ENCODE data around the gene SUGCT.

SUGCT gene

GRCh38 chr7:40833191-40833887 is 698.5 kb downstream of the SUGCT start:
- DNase-seq (ENCODE audit: low read depth) = no peak

DNA sequence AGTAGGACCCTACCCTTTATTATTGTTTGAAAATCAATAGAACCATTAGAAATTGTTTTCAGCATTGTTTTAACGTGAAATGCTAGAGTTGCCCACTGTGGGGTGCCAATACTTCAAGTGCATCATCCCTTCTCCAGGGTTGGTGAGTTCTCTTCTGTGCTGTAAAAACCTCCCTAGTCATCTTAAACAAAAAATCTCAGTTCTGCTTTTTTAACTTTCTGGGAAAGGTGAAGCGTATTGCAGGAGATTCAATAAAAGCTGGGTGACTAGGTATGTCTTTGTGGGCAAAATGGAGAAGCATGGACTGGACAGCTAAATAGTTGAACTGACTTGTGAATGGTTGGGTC is 699.1 kb downstream of the SUGCT start:
- no peak for DNase-seq (ENCODE audit: low read depth)

DNA sequence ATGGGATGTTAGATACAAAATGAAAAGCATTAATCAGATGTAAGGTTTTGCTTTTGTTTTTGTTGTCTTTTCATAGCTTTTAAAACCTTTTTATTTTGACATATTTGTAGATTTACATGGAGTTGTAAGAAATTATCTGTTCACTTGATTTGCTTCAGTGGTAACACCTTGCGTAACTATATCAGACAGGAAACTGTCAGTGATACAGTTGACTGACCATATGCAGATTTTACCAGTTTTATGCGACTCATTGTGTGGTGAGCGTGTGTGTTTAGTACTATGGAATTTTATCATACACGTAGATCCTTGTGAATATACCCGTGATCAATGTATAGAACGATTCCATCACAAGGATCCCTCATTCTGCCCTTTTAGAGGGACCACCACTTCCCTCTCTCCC is 701.4 kb downstream of the SUGCT start:
- no peak for DNase-seq (ENCODE audit: low read depth)

GRCh38 chr7:40839881-40840280 is 705.1 kb downstream of the SUGCT start:
- no peak for DNase-seq (ENCODE audit: low read depth)

DNA sequence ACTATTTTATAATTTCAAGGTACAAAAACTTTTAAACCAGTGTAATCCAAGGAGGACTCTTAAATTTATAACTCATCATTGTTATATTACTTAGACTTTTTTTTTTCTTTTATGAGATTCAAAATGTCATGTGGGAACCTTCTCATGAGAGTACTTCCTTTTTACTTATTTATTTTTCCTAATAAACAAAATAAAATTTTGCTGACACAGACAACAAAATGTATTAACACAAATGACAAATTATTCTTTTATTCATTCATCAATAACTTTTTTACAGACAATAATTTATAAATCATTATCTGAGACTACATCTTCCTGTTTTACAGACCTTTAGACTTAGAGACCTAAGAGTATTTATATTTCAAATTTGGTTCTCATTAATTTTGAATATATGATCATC is 706.2 kb downstream of the SUGCT start:
- DNase-seq (ENCODE audit: low read depth) = no peak

- DNase-seq (ENCODE audit: low read depth) = no peak
Measured at GRCh38 chr7:40842641-40843040, 707.8 kb downstream of the SUGCT start.

DNA sequence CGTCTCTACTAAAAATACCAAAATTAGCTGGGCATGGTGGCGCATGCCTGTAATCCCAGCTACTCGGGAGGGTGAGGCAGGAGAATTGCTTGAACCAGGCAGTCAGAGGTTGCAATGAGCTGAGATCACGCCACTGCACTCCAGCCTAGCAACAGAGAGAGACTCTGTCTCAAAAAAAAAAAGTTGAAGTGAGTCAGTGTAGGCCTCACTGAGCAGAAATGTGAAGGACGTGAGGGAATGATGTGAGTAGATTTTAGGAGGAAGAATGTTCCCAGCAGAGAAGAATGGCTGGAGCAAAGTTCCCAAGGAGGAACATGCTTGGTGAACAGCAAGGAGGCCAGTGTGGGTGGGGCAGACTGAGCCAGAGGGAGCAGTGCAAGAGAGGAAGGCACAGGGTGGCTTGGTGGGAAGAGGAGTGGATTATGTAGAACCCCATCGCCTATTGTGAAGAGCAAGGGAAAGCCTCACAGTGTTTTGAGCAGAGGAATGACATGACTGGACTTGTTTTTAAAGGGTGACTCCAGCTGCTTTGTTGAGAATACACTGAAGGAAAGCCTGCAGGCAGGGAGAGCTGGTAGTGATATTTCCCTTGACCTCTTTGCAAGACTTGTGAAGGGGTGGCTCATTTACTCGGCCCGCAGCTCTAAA is 708.7 kb downstream of the SUGCT start:
- no peak for DNase-seq (ENCODE audit: low read depth)

DNA sequence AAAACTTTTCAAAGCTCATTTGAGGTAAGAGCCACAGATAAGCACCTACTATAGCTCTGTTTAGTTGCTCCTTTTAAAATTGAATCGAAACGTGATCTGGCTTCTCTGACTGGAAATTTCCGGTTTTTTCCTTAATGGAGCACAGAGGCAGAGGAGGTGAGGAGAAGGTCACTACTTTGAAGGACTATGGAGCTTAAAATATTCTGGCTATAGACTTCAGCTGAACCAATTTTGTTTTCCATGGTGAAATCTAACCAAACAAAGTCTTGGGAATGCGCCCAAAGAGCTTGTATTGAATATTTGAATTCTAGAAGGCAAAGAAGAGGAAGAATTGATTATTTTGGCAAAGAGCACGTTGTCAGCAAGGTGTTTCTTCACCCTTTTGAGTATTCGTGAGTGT is 711.1 kb downstream of the SUGCT start:
- DNase-seq (ENCODE audit: low read depth) = no peak

GRCh38 chr7:40847921-40848320 is 713.1 kb downstream of the SUGCT start:
- no peak for DNase-seq (ENCODE audit: low read depth)

DNA sequence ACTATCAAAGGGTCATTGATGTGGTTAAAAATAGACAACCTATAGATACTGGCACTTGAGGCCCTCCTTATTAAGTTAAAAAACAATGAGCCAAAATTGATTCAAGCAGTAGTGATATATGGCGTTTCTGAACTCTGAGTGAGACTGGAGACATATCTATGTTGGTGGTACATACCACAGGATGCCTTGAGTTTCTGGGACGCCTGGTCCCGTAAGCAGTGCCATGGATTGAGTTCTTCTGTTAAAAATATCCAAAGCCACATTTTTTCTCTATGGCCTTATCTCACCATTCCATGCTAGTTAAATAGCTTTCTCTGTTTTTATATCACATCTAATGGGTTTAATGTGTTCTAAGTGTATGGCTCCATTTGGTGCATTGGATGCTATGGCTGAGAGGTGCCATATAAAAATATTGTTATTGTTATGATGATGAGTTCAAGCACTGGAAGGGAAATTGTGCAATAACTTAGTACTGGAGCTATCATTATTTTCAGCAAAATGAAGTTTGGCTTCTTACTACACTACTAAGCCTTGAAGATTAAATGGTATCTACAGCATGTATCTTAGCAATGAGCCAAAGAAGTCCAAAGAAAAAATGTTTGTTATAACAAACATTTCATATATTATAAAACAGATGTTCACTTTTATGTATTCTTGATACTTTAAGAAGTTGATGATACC is 713.9 kb downstream of the SUGCT start:
- DNase-seq (ENCODE audit: low read depth) = no peak

DNA sequence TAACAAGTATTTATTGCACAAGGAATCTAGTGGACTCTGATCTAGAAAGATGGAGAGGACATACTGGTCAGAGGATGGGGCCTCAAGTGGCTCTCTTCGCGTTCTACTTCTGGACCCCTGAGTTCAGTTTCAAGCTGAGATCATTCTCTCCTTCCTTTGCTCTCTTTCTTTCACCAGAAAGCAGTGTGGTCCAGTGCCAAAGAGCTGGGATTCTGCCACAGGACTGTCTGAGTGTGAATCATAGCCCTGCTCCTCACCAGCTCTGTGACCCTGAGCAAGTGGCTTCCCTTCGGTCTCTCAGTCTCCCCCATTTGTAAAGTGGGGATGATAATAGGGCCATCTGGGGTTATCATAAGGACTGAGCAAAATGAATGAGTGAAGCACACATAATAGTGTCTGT is 715.2 kb downstream of the SUGCT start:
- DNase-seq (ENCODE audit: low read depth) = no peak

DNA sequence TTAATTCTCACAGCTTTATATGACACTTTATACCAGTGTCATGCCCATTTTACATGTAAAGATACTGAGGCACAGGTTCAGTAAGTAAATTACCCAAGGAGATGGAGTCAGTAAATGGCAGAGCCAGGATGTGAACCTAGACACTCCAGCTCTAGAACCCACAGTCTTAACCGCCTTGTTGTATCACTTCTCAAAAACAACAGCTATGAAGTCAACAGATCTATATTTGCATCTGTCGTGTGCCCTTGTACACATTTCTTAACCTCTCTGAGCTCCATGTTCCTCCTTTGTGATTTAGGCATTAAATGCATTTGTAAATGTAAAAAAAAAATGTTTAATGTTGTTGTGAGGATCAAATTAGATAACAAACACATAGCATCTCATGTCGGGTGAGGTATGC is 716.2 kb downstream of the SUGCT start:
- DNase-seq (ENCODE audit: low read depth) = no peak

GRCh38 chr7:40859076-40859475 is 724.3 kb downstream of the SUGCT start:
- DNase-seq (ENCODE audit: low read depth) = no peak

DNA sequence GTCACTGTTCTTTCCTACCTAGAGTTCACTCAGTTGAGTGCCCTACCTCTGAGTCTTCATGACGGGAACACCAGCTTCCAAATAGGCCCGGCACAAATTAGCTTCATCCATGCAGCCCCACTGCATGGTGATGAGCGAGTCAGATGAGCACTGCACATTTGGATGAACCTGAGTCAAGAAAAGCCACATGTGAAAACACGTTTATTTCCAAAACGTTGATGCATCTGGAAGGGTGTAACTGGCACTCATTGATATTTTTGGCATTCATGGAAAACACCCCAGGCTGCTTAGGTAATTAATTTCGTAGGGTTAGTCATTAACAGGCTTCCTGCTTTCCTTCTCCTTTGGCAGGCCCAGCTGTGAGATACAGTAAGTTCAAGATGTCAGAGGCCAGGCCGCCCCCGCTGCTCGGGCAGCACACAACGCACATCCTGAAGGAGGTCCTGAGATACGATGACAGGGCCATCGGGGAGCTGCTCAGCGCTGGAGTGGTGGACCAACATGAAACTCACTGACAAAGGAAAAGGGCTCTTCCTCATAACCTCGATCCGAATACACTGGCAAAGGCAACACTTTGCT is 725.2 kb downstream of the SUGCT start:
- no peak for DNase-seq (ENCODE audit: low read depth)

GRCh38 chr7:40865441-40866233 is 730.8 kb downstream of the SUGCT start:
- DNase-seq (ENCODE audit: low read depth) = no peak

DNA sequence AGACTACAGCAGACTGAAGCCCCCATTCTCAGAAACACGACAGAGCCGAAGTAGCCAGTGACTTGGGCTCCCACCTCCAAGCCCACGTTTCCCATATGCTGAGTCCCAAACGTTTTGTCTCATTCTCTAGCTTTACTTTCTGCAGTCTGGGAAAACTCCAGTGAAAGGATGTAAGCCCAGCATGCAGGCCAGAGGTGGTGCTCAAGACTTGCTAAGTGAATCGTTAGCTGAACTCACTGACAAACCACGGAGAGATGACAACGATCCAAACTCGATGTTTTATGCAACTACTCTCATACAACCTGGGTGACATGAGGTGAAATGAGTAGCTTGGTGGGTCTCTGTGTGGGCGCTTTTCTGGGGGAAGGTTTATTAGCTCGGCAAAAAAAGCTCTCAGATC is 731.8 kb downstream of the SUGCT start:
- no peak for DNase-seq (ENCODE audit: low read depth)

DNA sequence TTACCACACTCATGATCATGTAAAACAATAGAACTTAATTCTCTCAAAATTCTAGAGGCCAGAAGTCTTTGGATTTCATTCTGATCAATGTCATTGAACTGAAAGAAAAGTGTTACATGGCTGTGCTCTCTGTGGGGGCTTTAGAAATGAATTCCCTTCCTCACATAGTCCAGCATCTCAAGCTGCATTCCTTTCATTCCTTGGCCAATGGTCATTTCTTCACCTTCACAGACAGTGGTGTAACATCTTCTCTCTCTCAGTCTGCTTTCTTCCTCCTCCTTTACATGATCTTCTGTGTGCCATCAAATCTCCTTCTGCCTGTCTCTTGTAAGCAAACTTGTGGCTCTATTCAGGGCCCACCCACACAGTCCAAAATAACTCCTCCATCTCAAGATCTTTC is 735.3 kb downstream of the SUGCT start:
- no peak for DNase-seq (ENCODE audit: low read depth)

DNA sequence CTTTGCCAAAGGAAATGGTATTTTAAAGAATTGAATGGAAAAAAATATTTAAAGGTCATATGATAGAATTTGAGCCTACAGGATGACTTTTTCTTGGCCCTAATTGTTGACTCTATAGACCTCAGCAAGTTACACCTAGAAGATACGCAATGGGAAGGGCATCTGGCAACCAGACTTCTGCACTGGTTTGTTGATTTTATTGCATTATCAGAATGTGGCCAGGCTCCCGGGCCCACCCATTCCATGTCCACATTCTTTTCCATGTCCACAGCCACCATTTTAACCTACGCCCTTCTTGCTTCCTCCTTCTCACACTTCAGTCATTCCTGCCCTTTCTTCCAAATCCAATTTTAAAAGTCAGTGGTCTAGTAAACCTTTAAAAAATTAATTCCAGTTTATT is 738.4 kb downstream of the SUGCT start:
- DNase-seq (ENCODE audit: low read depth) = no peak

GRCh38 chr7:40874756-40875155 is 740.0 kb downstream of the SUGCT start:
- no peak for DNase-seq (ENCODE audit: low read depth)

GRCh38 chr7:40876601-40877000 is 741.8 kb downstream of the SUGCT start:
- DNase-seq (ENCODE audit: low read depth) = no peak

DNA sequence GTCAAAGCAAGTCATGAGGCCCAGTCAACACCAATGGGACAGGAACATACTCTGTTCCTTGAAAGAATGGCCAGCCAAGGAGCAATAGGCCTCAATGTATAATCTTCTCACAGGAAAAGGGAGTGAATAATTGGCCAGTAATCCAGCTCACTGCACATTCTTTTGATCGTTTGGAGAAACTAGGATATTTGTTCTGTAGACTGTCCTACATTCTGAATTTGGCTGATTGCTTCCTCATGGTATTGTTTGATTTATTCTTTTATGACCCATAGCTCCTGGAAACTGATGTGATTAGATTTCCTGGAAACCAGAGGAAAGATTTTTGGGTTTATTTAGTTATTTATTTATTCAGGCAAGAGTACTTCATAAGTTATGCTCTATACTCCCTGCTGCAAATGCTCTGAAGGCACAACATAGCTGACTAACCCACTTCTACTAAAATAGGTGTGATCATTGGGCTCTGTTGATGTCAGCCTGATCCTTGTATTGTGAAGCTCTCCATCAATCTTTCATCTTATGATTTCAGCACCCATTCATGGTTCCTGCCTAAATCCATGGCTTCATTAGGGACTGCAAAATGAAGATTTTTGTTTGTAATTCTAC is 745.2 kb downstream of the SUGCT start:
- DNase-seq (ENCODE audit: low read depth) = no peak

DNA sequence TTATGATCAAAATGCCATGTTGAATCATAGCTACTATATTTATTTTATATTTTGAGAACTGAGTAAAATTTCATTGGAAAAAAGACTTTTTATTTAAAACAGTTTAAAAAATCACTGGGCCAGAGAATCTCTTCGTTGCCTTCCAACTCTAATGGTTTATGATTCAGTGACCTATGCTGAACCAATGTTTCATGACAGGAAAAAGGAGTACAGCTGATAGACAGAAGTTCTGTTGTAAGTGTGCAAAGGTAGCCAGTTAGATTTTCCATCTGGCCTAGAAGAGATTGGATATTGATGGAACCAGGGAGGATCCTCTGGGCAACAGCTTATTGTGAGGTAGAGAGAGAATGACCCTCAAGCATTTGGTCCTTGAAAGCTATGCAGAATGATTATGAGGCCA is 745.8 kb downstream of the SUGCT start:
- DNase-seq (ENCODE audit: low read depth) = no peak

Data from stimulated activated CD8-positive, alpha-beta memory T cell treated with anti-CD3 and anti-CD28 coated beads, Interleukin-12 subunit alpha, Interleukin-12 subunit beta, amount 100 ng/mL, for 4 hours (primary cell).